Fibroblast of peridontal ligament (primary cell): Measurements from ENCODE around the gene GPRASP3.

Experiments used
- DNase-seq: peaks from one replicate; pipeline ENCODE4 v3.0.0-alpha.2; 2010; ENCODE audit errors: extremely low read depth

Gene GPRASP3

DNA sequence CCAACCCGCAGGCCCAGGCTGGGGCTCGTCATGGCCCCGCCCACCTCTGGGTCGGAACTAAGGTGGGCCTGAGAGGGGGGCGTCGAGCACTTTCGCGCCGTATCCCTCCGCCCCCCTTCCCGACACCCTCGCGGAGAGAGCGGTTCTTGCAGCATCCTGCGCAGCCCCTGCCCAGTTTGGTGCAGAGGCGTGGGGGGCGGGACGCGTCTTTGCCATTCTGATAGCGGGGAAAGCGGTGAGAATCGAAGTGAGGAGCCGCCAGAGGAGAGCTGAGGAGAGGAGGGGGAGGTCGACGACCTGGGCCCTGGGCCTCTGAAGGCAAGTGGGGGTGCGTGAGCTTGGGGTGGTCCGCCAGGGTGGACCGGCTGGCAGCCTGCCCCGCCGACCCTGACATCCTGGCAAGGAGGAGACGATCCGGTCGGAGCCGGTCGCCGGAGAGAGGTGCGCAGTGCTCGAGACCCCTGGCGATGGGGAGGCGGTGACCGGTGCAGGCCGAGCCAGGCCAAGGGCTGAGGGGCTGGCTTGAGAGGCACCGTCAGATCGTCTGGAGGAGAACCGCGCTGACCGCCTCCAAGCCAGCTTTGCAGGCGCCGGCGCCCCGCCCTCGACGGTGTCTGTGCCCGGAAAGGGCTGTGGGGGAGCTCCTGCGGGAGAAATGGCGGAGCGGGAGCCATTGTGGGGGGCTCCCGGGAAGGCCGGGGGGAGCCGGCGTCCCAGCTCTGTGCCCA lies 25.5 kb downstream of the GPRASP3 start:
- no peak for DNase-seq

GRCh38 chrX:102765217-102765616 lies 44.7 kb downstream of the GPRASP3 start:
- peak; percentile 84 for DNase-seq

GRCh38 chrX:102765809-102766208 lies 45.3 kb downstream of the GPRASP3 start:
- DNase-seq, result peak; percentile 64

GRCh38 chrX:102767287-102767686 lies 46.7 kb downstream of the GPRASP3 start:
- no peak for DNase-seq

- peak; percentile 91 for DNase-seq
These were observed 48.6 kb downstream of the GPRASP3 start for GRCh38 chrX:102768987-102769761.
